DND-41 (cell line): ENCODE data around the gene ATAT1.
"Not testable (repeated sequence)": the region's sequence is repeated elsewhere in the genome, so short reads cannot be mapped to it uniquely, and the experiment has no call there.

Experiments used
- ATAC-seq: fragments of 200-7000 bp; cut with Tn5 transposase; 3 replicates; pipeline ENCODE4 v1.9.1; 2021; ENCODE audit warnings: low read depth; ENCODE audit not compliant: insufficient read depth
- DNase-seq: peaks from one replicate; pipeline ENCODE4 v3.0.0-alpha.2; 2020
- H2AFZ ChIP-seq: 2 replicates; pipeline ENCODE4 v1.6.0; 2012; ENCODE audit warnings: low read depth, low read length
- H3K27ac ChIP-seq: 2 replicates; pipeline ENCODE4 v1.5.1; 2012; ENCODE audit warnings: low read length, inconsistent platforms
- H3K27me3 ChIP-seq: fragments of 200-600 bp; sonication (generic); 2 replicates; pipeline ENCODE4 v1.6.0; 2012; ENCODE audit warnings: low read length, mild to moderate bottlenecking, inconsistent platforms; ENCODE audit not compliant: insufficient read depth, poor library complexity
- H3K36me3 ChIP-seq: 2 replicates; pipeline ENCODE4 v1.5.1; 2012; ENCODE audit warnings: low read length, inconsistent platforms; ENCODE audit not compliant: insufficient read depth
- H3K4me1 ChIP-seq: 2 replicates; pipeline ENCODE4 v1.5.1; 2012; ENCODE audit warnings: mild to moderate bottlenecking, low read length; ENCODE audit not compliant: insufficient read depth
- H3K4me2 ChIP-seq: 2 replicates; pipeline ENCODE4 v1.6.0; 2012; ENCODE audit warnings: mild to moderate bottlenecking, moderate library complexity, low read length, inconsistent platforms; ENCODE audit not compliant: insufficient read depth
- H3K4me3 ChIP-seq, 2 experiments: fragments of 200-600 bp in 1 of 2; shearing (Covaris generic) in 1 of 2; 2 replicates each; pipeline ENCODE4 v1.5.1; 2012 to 2016; ENCODE audit warnings: inconsistent platforms in 2 of 2, low read length in 2 of 2, mild to moderate bottlenecking in 2 of 2, low read depth in 1 of 2, moderate library complexity in 1 of 2
- H3K79me2 ChIP-seq: 2 replicates; pipeline ENCODE4 v1.6.0; 2012; ENCODE audit warnings: low read length, inconsistent platforms; ENCODE audit not compliant: insufficient read depth
- H3K9ac ChIP-seq: 2 replicates; pipeline ENCODE4 v1.6.0; 2012; ENCODE audit warnings: low read depth, mild to moderate bottlenecking, inconsistent platforms, low read length, moderate library complexity
- H3K9me3 ChIP-seq: 2 replicates; pipeline ENCODE4 v1.5.1; 2012; ENCODE audit warnings: low read length, moderate library complexity, mild to moderate bottlenecking, inconsistent platforms; ENCODE audit not compliant: insufficient read depth, severe bottlenecking
- H4K20me1 ChIP-seq: 2 replicates; pipeline ENCODE4 v1.6.0; 2012; ENCODE audit warnings: low read length; ENCODE audit not compliant: insufficient read depth
- CTCF ChIP-seq: IDR thresholded peaks from 2 replicates; pipeline ENCODE4 v1.5.1; 2012; ENCODE audit warnings: borderline replicate concordance, low read length, moderate library complexity, mild to moderate bottlenecking; ENCODE audit not compliant: poor library complexity, severe bottlenecking; ENCODE audit errors: extremely low read depth
- EZH2 ChIP-seq: IDR thresholded peaks from 3 replicates; pipeline ENCODE4 v1.6.1; 2012; ENCODE audit warnings: borderline replicate concordance, low read depth, mild to moderate bottlenecking, moderate library complexity, low read length, inconsistent platforms; ENCODE audit not compliant: severe bottlenecking

ATAT1 gene

GRCh38 chr6:30657454-30657853 is 30.8 kb downstream of the ATAT1 start:
- Histone ChIP-seq H3K36me3 (peaks cover 86% of the 10 kb centered on the region), H4K20me1 (no peaks in the 10 kb centered on the region), H3K4me3 (no peak overlapping the region), H3K4me2 (no peak overlapping the region), H3K4me1 (no peaks in the 10 kb centered on the region), H3K9me3 (no peaks in the 10 kb centered on the region), H3K27ac (no peak overlapping the region), H3K79me2 (no peaks in the 10 kb centered on the region), H2AFZ (no peak overlapping the region), H3K27me3 (no peaks in the 10 kb centered on the region), H3K9ac (no peak overlapping the region)
- TF ChIP-seq CTCF: no peak
- no peak for TF ChIP-seq EZH2
- ATAC-seq (no peak), DNase-seq (no peak)

- not testable (repeated sequence) for H2AFZ ChIP-seq, H3K9me3 ChIP-seq, H3K4me1 ChIP-seq, H3K27me3 ChIP-seq, H3K9ac ChIP-seq, H3K4me2 ChIP-seq, H3K4me3 ChIP-seq, DNase-seq, H4K20me1 ChIP-seq, ATAC-seq, H3K79me2 ChIP-seq, H3K27ac ChIP-seq
- peaks cover 86% of the 10 kb centered on the region for H3K36me3 ChIP-seq
Measured at GRCh38 chr6:30657922-30658321, 31.2 kb downstream of the ATAT1 start.

- Histone ChIP-seq H2AFZ (no peak overlapping the region), H3K27ac (no peak overlapping the region), H3K4me1 (no peaks in the 10 kb centered on the region), H3K27me3 (no peaks in the 10 kb centered on the region), H3K79me2 (no peaks in the 10 kb centered on the region), H3K4me2 (no peak overlapping the region), H3K9ac (no peak overlapping the region), H3K9me3 (no peaks in the 10 kb centered on the region), H4K20me1 (no peaks in the 10 kb centered on the region), H3K4me3 (no peak overlapping the region), H3K36me3 (peaks cover 75% of the 10 kb centered on the region)
- no peak for DNase-seq
- no peak for TF ChIP-seq CTCF
- no peak for TF ChIP-seq EZH2
- ATAC-seq: no peak
Measured at GRCh38 chr6:30664994-30665767, 38.5 kb downstream of the ATAT1 start.

GRCh38 chr6:30666300-30666699 is 39.6 kb downstream of the ATAT1 start:
- H2AFZ ChIP-seq, ATAC-seq, H3K27me3 ChIP-seq, H3K4me1 ChIP-seq, H3K27ac ChIP-seq, DNase-seq, H3K4me3 ChIP-seq, H3K4me2 ChIP-seq, H3K79me2 ChIP-seq, H4K20me1 ChIP-seq, H3K9ac ChIP-seq, H3K9me3 ChIP-seq: not testable (repeated sequence)
- peaks cover 79% of the 10 kb centered on the region for H3K36me3 ChIP-seq
